Mesenchymal stem cell (in vitro differentiated cells and primary cell): ENCODE results near the gene KIN.
"Not testable (repeated sequence)": the region's sequence is repeated elsewhere in the genome, so short reads cannot be mapped to it uniquely, and the experiment has no call there.

Experiments
- DNase-seq: peaks from one replicate; pipeline ENCODE4 v3.0.0-alpha.2; 2013
- H2AFZ ChIP-seq: one replicate; pipeline ENCODE4 v1.6.1; 2013; ENCODE audit warnings: low read depth, mild to moderate bottlenecking, control low read depth, inconsistent platforms, low read length, moderate library complexity
- H2AK5ac ChIP-seq: 2 replicates; pipeline ENCODE4 v1.6.1; 2013; ENCODE audit warnings: low read length, moderate library complexity, mild to moderate bottlenecking, inconsistent platforms; ENCODE audit not compliant: severe bottlenecking
- H2BK120ac ChIP-seq: one replicate; pipeline ENCODE4 v1.6.1; 2013; ENCODE audit warnings: low read depth, mild to moderate bottlenecking, inconsistent platforms, low read length, moderate library complexity
- H2BK12ac ChIP-seq, 2 experiments: one replicate each; pipeline ENCODE4 v1.6.1; 2013; ENCODE audit warnings: inconsistent platforms in 2 of 2, low read length in 2 of 2, mild to moderate bottlenecking in 2 of 2, moderate library complexity in 2 of 2, control low read depth in 1 of 2
- H2BK15ac ChIP-seq: one replicate; pipeline ENCODE4 v1.6.1; 2013; ENCODE audit warnings: mild to moderate bottlenecking, low read depth, inconsistent platforms; ENCODE audit not compliant: poor library complexity, severe bottlenecking
- H2BK5ac ChIP-seq: 2 replicates; pipeline ENCODE4 v1.6.1; 2013; ENCODE audit warnings: low read depth, mild to moderate bottlenecking, low read length, control low read depth, inconsistent platforms; ENCODE audit not compliant: poor library complexity, severe bottlenecking
- H3K14ac ChIP-seq, 2 experiments: one replicate each; pipeline ENCODE4 v1.6.1; 2013; ENCODE audit warnings: inconsistent platforms in 2 of 2, low read length in 2 of 2, control low read depth in 1 of 2, mild to moderate bottlenecking in 1 of 2, moderate library complexity in 1 of 2
- H3K18ac ChIP-seq, 2 experiments: one replicate each; pipeline ENCODE4 v1.6.1; 2013; ENCODE audit warnings: inconsistent platforms in 2 of 2, low read length in 2 of 2, control low read depth in 1 of 2, low read depth in 1 of 2, mild to moderate bottlenecking in 1 of 2
- H3K23ac ChIP-seq, 2 experiments: one replicate each; pipeline ENCODE4 v1.6.1; 2013; ENCODE audit warnings: inconsistent platforms in 2 of 2, low read length in 2 of 2, mild to moderate bottlenecking in 2 of 2, moderate library complexity in 2 of 2, control low read depth in 1 of 2
- H3K27ac ChIP-seq: 2 replicates; pipeline ENCODE4 v1.5.1; 2013; ENCODE audit warnings: mild to moderate bottlenecking, moderate library complexity, low read length, control low read depth, inconsistent platforms; ENCODE audit not compliant: poor library complexity, severe bottlenecking
- H3K27me3 ChIP-seq, 2 experiments: 2 replicates each; pipeline versions ENCODE4 v1.6.1 to v1.7.0; 2013; ENCODE audit warnings: low read length in 2 of 2, mild to moderate bottlenecking in 2 of 2, moderate library complexity in 2 of 2, control low read depth in 1 of 2, inconsistent platforms in 1 of 2; ENCODE audit not compliant: control insufficient read depth in 1 of 2, insufficient read depth in 1 of 2
- H3K36me3 ChIP-seq, 2 experiments: 2 replicates each; pipeline versions ENCODE4 v1.6.1 to v1.7.0; 2013; ENCODE audit warnings: low read length in 2 of 2, control low read depth in 1 of 2, inconsistent platforms in 1 of 2, low read depth in 1 of 2, mild to moderate bottlenecking in 1 of 2; ENCODE audit not compliant: insufficient read depth in 2 of 2, control insufficient read depth in 1 of 2
- H3K4ac ChIP-seq, 2 experiments: one replicate each; pipeline ENCODE4 v1.6.1; 2013; ENCODE audit warnings: inconsistent platforms in 2 of 2, low read length in 2 of 2, mild to moderate bottlenecking in 2 of 2, moderate library complexity in 2 of 2, control low read depth in 1 of 2, low read depth in 1 of 2
- H3K4me1 ChIP-seq: 2 replicates; pipeline ENCODE4 v1.6.1; 2013; ENCODE audit warnings: low read depth, low read length, control low read depth; ENCODE audit not compliant: control insufficient read depth, insufficient read depth
- H3K4me2 ChIP-seq: 2 replicates; pipeline ENCODE4 v1.6.1; 2013; ENCODE audit warnings: low read length, mild to moderate bottlenecking, inconsistent platforms; ENCODE audit not compliant: poor library complexity, severe bottlenecking
- H3K4me3 ChIP-seq, 2 experiments: 2 replicates each; pipeline versions ENCODE4 v1.5.1 to v1.7.0; 2013; ENCODE audit warnings: low read length in 2 of 2, mild to moderate bottlenecking in 2 of 2, control low read depth in 1 of 2, low read depth in 1 of 2; ENCODE audit not compliant: insufficient read depth in 1 of 2
- H3K79me1 ChIP-seq: replicated peaks from 2 replicates; pipeline ENCODE4 v1.6.1; 2013; ENCODE audit warnings: mild to moderate bottlenecking, control low read depth, low read length, inconsistent platforms; ENCODE audit not compliant: poor library complexity, severe bottlenecking
- H3K9ac ChIP-seq: 2 replicates; pipeline ENCODE4 v1.7.0; 2013; ENCODE audit warnings: mild to moderate bottlenecking, low read length, moderate library complexity
- H3K9me3 ChIP-seq: 2 replicates; pipeline ENCODE4 v1.7.0; 2013; ENCODE audit warnings: mild to moderate bottlenecking, low read length; ENCODE audit not compliant: control insufficient read depth
- H4K8ac ChIP-seq: one replicate; pipeline ENCODE4 v1.6.1; 2013; ENCODE audit warnings: inconsistent platforms, mild to moderate bottlenecking, low read length, moderate library complexity
- H4K91ac ChIP-seq: one replicate; pipeline ENCODE4 v1.6.1; 2013; ENCODE audit warnings: mild to moderate bottlenecking, low read length, inconsistent platforms
- WGBS: methylation state at CpG from one replicate; pipeline ENCODE4 v1.1.7; 2013; ENCODE audit warnings: mixed read lengths; 5-methylcytosine and 5-hydroxymethylcytosine counted together

KIN gene

GRCh38 chr10:7813481-7813880 lies 25.7 kb upstream of the KIN start:
- Histone ChIP-seq H2BK5ac (no peak overlapping the region), H3K36me3 (peaks cover 4 to 12% of the 10 kb centered on the region in 2 experiments), H2BK15ac (no peak overlapping the region), H3K9me3 (no peaks in the 10 kb centered on the region), H3K23ac (no peak overlapping the region), H3K18ac (no peak overlapping the region), H3K27ac (no peak overlapping the region), H3K4me2 (no peak overlapping the region), H2AK5ac (no peak overlapping the region), H4K8ac (no peak overlapping the region), H2BK12ac (no peak overlapping the region), H2AFZ (no peak overlapping the region), H3K4ac (no peak overlapping the region), H3K4me1 (peaks cover 3% of the 10 kb centered on the region), H3K79me1 (peaks cover 1% of the 10 kb centered on the region), H3K14ac (no peak overlapping the region), H4K91ac (no peak overlapping the region), H3K4me3 (no peak overlapping the region), H2BK120ac (no peak overlapping the region), H3K27me3 (peaks cover 11 to 27% of the 10 kb centered on the region in 2 experiments), H3K9ac (no peak overlapping the region)
- no peak for DNase-seq
- 59% methylated on average over 3 of the region's 3 CpGs for WGBS

GRCh38 chr10:7811743-7812142 lies 23.9 kb upstream of the KIN start:
- H2AFZ ChIP-seq, result not testable (repeated sequence)

GRCh38 chr10:7811000-7811399 lies 23.2 kb upstream of the KIN start:
- Histone ChIP-seq H3K9ac (no peak overlapping the region), H3K4me2 (no peak overlapping the region), H3K4me1 (peaks cover 1% of the 10 kb centered on the region), H4K8ac (no peak overlapping the region), H3K4me3 (no peak overlapping the region), H3K4ac (no peak overlapping the region), H3K79me1 (no peaks in the 10 kb centered on the region), H3K18ac (no peak overlapping the region), H3K23ac (no peak overlapping the region), H2BK12ac (no peak overlapping the region), H3K14ac (no peak overlapping the region), H2BK5ac (no peak overlapping the region), H3K36me3 (peaks cover 9 to 34% of the 10 kb centered on the region in 2 experiments), H2BK15ac (no peak overlapping the region), H3K9me3 (no peaks in the 10 kb centered on the region), H3K27me3 (peaks cover 11 to 14% of the 10 kb centered on the region in 2 experiments), H4K91ac (no peak overlapping the region), H3K27ac (no peak overlapping the region), H2AFZ (no peak overlapping the region), H2BK120ac (no peak overlapping the region), H2AK5ac (no peak overlapping the region)
- WGBS, result 88% methylated on average over 3 of the region's 5 CpGs
- DNase-seq, result no peak

More at GRCh38 chr10:7811743-7812142, 23.9 kb upstream of the KIN start:
- H2BK120ac ChIP-seq, H3K27ac ChIP-seq, H2BK5ac ChIP-seq, H2BK15ac ChIP-seq, H3K14ac ChIP-seq, H3K18ac ChIP-seq, H4K8ac ChIP-seq, H3K4me3 ChIP-seq, H3K4me1 ChIP-seq, H3K4me2 ChIP-seq, H3K9me3 ChIP-seq, H3K23ac ChIP-seq, H4K91ac ChIP-seq, H2BK12ac ChIP-seq, H3K9ac ChIP-seq, H2AK5ac ChIP-seq, H3K79me1 ChIP-seq, H3K4ac ChIP-seq, DNase-seq: not testable (repeated sequence)
- Histone ChIP-seq H3K36me3 (peaks cover 9 to 29% of the 10 kb centered on the region in 2 experiments), H3K27me3 (peaks cover 11 to 20% of the 10 kb centered on the region in 2 experiments)
- 93% methylated on average over 7 of the region's 7 CpGs for WGBS

GRCh38 chr10:7810443-7810842 lies 22.6 kb upstream of the KIN start:
- DNase-seq, result no peak
- no peak overlapping the region for H2BK15ac ChIP-seq
- no peak overlapping the region for H2BK12ac ChIP-seq
- peaks cover 6 to 11% of the 10 kb centered on the region in 2 experiments for H3K27me3 ChIP-seq
- no peak overlapping the region for H3K9ac ChIP-seq
- H4K8ac ChIP-seq, result no peak overlapping the region
- H3K27ac ChIP-seq, result no peak overlapping the region
- no peak overlapping the region for H3K18ac ChIP-seq
- H4K91ac ChIP-seq, result no peak overlapping the region
- no peaks in the 10 kb centered on the region for H3K9me3 ChIP-seq
- H2AFZ ChIP-seq, result no peak overlapping the region
- no peak overlapping the region for H3K4me3 ChIP-seq
- WGBS, result 86% methylated on average over 7 of the region's 7 CpGs
- no peak overlapping the region for H3K4ac ChIP-seq
- no peak overlapping the region for H3K14ac ChIP-seq
- H3K36me3 ChIP-seq, result peaks cover 9 to 38% of the 10 kb centered on the region in 2 experiments
- peaks cover 2% of the 10 kb centered on the region for H3K79me1 ChIP-seq
- H3K4me2 ChIP-seq, result no peak overlapping the region
- H3K4me1 ChIP-seq, result peaks cover 1% of the 10 kb centered on the region
- H2BK120ac ChIP-seq, result no peak overlapping the region
- H2BK5ac ChIP-seq, result no peak overlapping the region
- no peak overlapping the region for H2AK5ac ChIP-seq
- no peak overlapping the region for H3K23ac ChIP-seq
